ENCODE data around the gene EPHA6. TPM values are rescaled to one million over a fixed set of nuclear protein-coding genes. Genes with fewer than 3 reads are reported as not detected.

Gene EPHA6
- total RNA-seq, 1 experiment from 2014 or later: 2.7 TPM

- Mint-ChIP-seq H3K9me3 (ENCODE audit: unreplicated experiment) (no peaks in the 10 kb centered on the region), H3K27ac (ENCODE audit: unreplicated experiment) (no peak overlapping the region), H3K4me1 (ENCODE audit: low read depth, unreplicated experiment) (no peaks in the 10 kb centered on the region), H3K4me3 (ENCODE audit: unreplicated experiment) (no peak overlapping the region), H3K36me3 (ENCODE audit: insufficient read depth, unreplicated experiment) (no peaks in the 10 kb centered on the region), H3K27me3 (ENCODE audit: insufficient read depth, unreplicated experiment) (peaks cover 4% of the 10 kb centered on the region)
- no peak for DNase-seq
- intact Hi-C loops (cut with micrococcal nuclease; ENCODE audit: unreplicated experiment): no loop called here
- Histone ChIP-seq H3K27me3 (replicated peaks; ENCODE audit: control insufficient read depth, insufficient read depth, low read length) (no peaks in the 10 kb centered on the region), H3K9me3 (no peaks in the 10 kb centered on the region), H3K4me3 (ENCODE audit: low read depth, low read length) (no peak overlapping the region), H3K36me3 (ENCODE audit: control insufficient read depth, insufficient read depth, low read length) (no peaks in the 10 kb centered on the region), H3K4me1 (no peaks in the 10 kb centered on the region)
- POLR2A ChIA-PET: no interaction called here
- TF ChIP-seq, protein P1, sequence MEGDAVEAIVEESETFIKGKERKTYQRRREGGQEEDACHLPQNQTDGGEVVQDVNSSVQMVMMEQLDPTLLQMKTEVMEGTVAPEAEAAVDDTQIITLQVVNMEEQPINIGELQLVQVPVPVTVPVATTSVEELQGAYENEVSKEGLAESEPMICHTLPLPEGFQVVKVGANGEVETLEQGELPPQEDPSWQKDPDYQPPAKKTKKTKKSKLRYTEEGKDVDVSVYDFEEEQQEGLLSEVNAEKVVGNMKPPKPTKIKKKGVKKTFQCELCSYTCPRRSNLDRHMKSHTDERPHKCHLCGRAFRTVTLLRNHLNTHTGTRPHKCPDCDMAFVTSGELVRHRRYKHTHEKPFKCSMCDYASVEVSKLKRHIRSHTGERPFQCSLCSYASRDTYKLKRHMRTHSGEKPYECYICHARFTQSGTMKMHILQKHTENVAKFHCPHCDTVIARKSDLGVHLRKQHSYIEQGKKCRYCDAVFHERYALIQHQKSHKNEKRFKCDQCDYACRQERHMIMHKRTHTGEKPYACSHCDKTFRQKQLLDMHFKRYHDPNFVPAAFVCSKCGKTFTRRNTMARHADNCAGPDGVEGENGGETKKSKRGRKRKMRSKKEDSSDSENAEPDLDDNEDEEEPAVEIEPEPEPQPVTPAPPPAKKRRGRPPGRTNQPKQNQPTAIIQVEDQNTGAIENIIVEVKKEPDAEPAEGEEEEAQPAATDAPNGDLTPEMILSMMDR (IDR thresholded peaks at IDR 0.05; ENCODE audit: insufficient read depth in 1 of 2, low read depth in 1 of 2, low read length in 1 of 2, severe bottlenecking in 1 of 2, unreplicated experiment in 1 of 2): no peak
- CTCF ChIA-PET: no interaction called here
- no TSS peak for BruUV-seq (replicated peaks)
Measured at GRCh38 chr3:97673357-97673997, 859.1 kb downstream of the EPHA6 start.

GRCh38 chr3:97674461-97674860, 860.1 kb downstream of the EPHA6 start:
- H3K27ac Mint-ChIP-seq (ENCODE audit: unreplicated experiment): no peak overlapping the region
- Histone ChIP-seq H3K4me1 (no peaks in the 10 kb centered on the region), H3K27me3 (replicated peaks; ENCODE audit: control insufficient read depth, insufficient read depth, low read length) (no peaks in the 10 kb centered on the region), H3K4me3 (ENCODE audit: low read depth, low read length) (no peak overlapping the region), H3K36me3 (ENCODE audit: control insufficient read depth, insufficient read depth, low read length) (no peaks in the 10 kb centered on the region), H3K9me3 (no peaks in the 10 kb centered on the region)
- no peaks in the 10 kb centered on the region for H3K9me3 Mint-ChIP-seq (ENCODE audit: unreplicated experiment)
- peaks cover 4% of the 10 kb centered on the region for H3K27me3 Mint-ChIP-seq (ENCODE audit: insufficient read depth, unreplicated experiment)
- no TSS peak for BruUV-seq (replicated peaks)
- no peak for DNase-seq
- CTCF ChIA-PET: no interaction called here
- H3K4me3 Mint-ChIP-seq (ENCODE audit: unreplicated experiment): no peak overlapping the region
- H3K36me3 Mint-ChIP-seq (ENCODE audit: insufficient read depth, unreplicated experiment): no peaks in the 10 kb centered on the region
- TF ChIP-seq, protein P1 (IDR thresholded peaks at IDR 0.05; ENCODE audit: insufficient read depth in 1 of 2, low read depth in 1 of 2, low read length in 1 of 2, severe bottlenecking in 1 of 2, unreplicated experiment in 1 of 2): no peak
- POLR2A ChIA-PET: no interaction called here
- no peaks in the 10 kb centered on the region for H3K4me1 Mint-ChIP-seq (ENCODE audit: low read depth, unreplicated experiment)
- intact Hi-C loops (cut with micrococcal nuclease; ENCODE audit: unreplicated experiment): no loop called here

DNA sequence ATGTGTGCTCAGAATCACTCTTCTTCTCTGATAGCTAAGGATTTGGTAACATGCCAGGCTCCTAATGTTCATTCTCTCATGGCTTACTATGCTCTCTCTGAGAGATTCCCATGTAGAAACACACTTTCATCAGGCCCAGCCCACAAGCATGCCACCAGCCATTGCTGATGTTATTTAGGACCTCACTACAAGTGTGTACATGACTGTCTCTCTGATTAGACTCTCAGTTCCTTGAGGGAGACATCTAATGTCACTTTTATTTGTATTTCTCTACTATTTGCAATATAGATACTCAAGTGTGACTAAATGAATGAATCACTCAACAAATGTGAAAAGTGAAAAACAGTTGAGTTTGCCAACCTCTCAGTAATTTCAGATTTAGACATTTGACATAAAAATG, 865.8 kb downstream of the EPHA6 start:
- Histone ChIP-seq H3K36me3 (ENCODE audit: control insufficient read depth, insufficient read depth, low read length) (no peaks in the 10 kb centered on the region), H3K4me1 (no peaks in the 10 kb centered on the region), H3K4me3 (ENCODE audit: low read depth, low read length) (no peak overlapping the region), H3K27me3 (replicated peaks; ENCODE audit: control insufficient read depth, insufficient read depth, low read length) (no peaks in the 10 kb centered on the region), H3K9me3 (no peaks in the 10 kb centered on the region)
- no peak overlapping the region for H3K27ac Mint-ChIP-seq (ENCODE audit: unreplicated experiment)
- intact Hi-C loops (cut with micrococcal nuclease; ENCODE audit: unreplicated experiment): no loop called here
- H3K9me3 Mint-ChIP-seq (ENCODE audit: unreplicated experiment): no peaks in the 10 kb centered on the region
- TF ChIP-seq, protein P1 (IDR thresholded peaks at IDR 0.05; ENCODE audit: insufficient read depth in 1 of 2, low read depth in 1 of 2, low read length in 1 of 2, severe bottlenecking in 1 of 2, unreplicated experiment in 1 of 2): no peak
- CTCF ChIA-PET: no interaction called here
- POLR2A ChIA-PET: no interaction called here
- no TSS peak for BruUV-seq (replicated peaks)
- no peak for DNase-seq
- H3K36me3 Mint-ChIP-seq (ENCODE audit: insufficient read depth, unreplicated experiment): no peaks in the 10 kb centered on the region
- no peaks in the 10 kb centered on the region for H3K4me1 Mint-ChIP-seq (ENCODE audit: low read depth, unreplicated experiment)
- H3K27me3 Mint-ChIP-seq (ENCODE audit: insufficient read depth, unreplicated experiment): peaks cover 7% of the 10 kb centered on the region
- H3K4me3 Mint-ChIP-seq (ENCODE audit: unreplicated experiment): no peak overlapping the region

Data from Caco-2 (cell line).